Left ventricle myocardium superior (tissue), 1 donor: ENCODE results near the gene GYPA. TPM values are rescaled to one million over a fixed set of nuclear protein-coding genes. Genes with fewer than 3 reads are reported as not detected.
"Not testable (repeated sequence)": the region's sequence is repeated elsewhere in the genome, so short reads cannot be mapped to it uniquely, and the experiment has no call there.

Experiments
- ATAC-seq: fragments of 200-7000 bp; cut with Tn5 transposase; one replicate; pipeline ENCODE4 v1.9.1; 2020; ENCODE audit warnings: mild to moderate bottlenecking, moderate library complexity
- DNase-seq: peaks from one replicate; pipeline ENCODE4 v3.0.0-alpha.2; 2020
- intact Hi-C: fragments of 100-400 bp; cut with micrococcal nuclease; formaldehyde crosslinking; loops from one replicate; pipeline ENCODE4 v1.11.0; 2022
- long read RNA-seq: library from polyadenylated mRNA; unstranded; transcript quantifications from one replicate; pipeline ENCODE4 v2.0.0, GENCODE V29; 2021
- total RNA-seq: library from RNA; stranded (reverse); fragmentation: NEBNext Ultra II Directional; extraction: Animal tissue kit (Norgen Biotek cat#: 25700); gene quantifications from one replicate; pipeline ENCODE4 v1.2.1, GENCODE V29; 2021
- donor health status: DM: no; HTN: yes; CAD: no; lungs with severe emphysema.

Gene GYPA
- not detected for total RNA-seq
- long read RNA-seq, result 0 reads

DNA sequence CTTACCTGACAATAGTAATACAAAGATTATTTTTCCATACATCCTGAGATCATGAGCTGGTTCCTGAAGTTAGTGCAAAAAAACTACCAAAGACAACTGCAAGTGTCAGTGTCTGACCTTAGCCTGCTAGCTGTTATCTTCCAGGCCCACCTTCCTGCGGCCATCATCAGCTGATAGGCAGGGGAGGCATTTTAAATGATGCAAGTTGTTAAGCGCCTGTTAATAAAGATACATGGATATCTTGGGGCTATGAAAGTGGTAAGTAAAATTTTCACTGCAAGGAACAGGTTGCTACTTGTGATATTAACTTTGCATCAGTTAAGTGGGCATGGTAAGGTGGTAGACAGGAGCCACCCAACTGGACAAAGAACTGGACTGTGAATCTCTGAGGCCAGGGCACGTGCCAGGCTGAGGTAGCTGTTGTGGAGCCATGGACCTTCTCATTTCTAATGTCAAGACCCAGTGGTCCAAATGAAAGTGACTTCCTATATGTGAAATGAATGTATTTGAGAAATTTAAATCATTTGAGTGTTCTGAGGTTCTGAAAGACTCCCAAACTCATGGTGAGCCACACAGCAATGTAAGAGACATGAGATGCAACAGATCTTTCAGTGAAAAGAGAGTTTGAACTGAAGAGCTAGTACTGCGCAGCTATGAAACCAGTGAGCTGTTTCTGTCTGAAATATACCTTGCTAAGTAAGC, at the start of gene GYPA:
Gene GYPA, minus strand, starts transcription at position 125 of the 702 bp plus-strand sequence. Its CDS starts 83 bp downstream, at position 42.
- intact Hi-C loops, ATAC-seq, DNase-seq: not testable (repeated sequence)

DNA sequence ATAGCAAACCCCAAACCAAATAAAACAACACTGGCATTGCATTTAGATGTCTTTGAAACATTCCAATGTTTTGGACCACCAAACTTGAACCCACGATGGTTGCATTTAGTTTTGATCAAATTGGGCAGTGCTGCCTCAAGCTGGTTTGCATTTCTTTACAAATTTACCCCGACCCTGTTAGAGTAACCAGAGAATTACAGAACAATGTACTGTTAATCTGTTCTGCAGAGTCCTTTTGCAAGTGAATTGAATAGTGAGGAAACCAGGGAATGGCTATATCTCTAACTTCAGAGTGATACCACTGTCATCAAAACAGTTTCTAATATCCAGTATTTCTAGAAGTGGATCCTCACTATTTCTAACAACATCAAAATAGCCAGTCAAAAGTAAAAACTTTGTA, 49.5 kb upstream of the GYPA start:
- ATAC-seq, result no peak
- intact Hi-C loops, result loop anchor here (1.0 kb wide), 1 partner anchor 35 kb away; no protein-coding TSS in a partner anchor
- DNase-seq, result no peak

DNA sequence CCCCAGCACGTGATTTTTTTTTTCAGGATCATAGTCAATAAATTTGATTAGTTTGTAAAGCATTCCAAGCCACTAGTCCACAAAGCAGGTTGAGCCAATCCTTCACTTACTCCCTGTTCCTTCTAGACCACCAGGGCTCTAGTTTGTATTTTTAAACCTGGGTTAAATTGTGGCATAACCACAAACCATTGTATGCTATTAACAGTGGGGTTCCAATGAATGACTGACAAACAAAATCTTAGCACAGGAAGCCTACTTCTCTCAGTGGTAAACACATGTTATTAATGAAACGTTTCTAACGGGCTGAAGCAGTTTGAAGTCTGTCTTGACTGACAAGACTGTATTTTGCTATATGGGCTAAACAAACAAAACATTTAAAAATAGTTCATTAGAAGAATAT, 48.6 kb upstream of the GYPA start:
- intact Hi-C loops, result no loop called here
- DNase-seq (no peak), ATAC-seq (no peak)

DNA sequence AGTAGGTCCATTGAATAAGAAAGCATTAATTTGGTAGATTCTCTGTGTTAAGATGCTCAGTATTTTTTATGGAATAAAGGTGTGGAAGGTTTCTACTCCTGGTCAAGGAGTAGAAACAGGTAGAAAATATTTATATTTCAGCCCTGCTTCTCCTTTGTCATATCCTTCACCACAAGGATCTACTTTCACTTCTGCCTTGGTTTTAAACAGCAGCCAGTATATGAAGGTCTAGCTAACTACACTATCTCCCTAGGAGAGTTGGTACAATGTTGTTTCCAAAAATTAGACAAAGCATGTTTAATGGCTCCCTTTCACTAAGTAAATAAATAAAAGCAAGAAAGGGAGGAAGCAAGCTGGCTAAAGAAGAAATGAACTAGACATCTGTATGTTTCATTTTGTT, 44.6 kb upstream of the GYPA start:
- ATAC-seq (no peak), DNase-seq (no peak)
- intact Hi-C loops, result no loop called here

DNA sequence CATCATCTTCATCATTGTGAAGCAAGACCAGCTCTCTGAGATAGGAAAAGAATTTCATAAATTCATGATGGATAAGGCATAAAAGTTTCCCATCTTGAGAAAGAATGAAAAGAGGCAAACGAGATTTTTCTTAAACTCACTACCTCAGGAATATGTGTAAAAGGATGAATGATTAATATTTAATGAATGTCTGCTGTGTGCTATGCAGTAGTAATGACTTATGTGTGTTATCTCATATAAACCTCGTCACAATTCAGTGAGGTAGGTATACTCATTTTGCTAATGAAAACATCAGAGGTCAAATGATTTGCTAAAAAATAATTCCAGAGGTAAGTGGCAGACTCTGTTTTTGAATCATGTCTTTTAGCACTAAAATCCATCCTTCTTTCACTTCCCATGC, 42.6 kb upstream of the GYPA start:
- DNase-seq (no peak), ATAC-seq (no peak)
- intact Hi-C loops, result no loop called here

DNA sequence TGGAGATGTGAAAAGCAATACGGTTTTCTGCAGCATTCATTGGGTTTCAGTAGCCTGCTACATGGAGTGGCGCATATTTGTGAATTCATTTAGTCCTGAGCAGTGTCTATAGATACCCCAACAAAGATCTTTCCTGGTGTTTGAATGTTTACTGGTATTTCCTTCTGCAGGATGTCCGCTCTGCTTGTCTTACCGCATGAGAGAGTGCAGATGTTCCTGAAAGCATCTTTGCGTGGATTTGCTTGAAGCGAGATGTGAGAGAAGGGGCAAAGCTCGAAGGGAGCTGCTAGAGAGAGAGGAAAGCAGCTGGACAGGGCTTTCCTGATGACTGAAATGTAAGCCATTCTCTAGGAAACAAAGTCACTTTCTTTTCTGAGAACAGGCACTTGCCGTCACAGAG, 40.9 kb upstream of the GYPA start:
- intact Hi-C loops, result no loop called here
- ATAC-seq (no peak), DNase-seq (no peak)

DNA sequence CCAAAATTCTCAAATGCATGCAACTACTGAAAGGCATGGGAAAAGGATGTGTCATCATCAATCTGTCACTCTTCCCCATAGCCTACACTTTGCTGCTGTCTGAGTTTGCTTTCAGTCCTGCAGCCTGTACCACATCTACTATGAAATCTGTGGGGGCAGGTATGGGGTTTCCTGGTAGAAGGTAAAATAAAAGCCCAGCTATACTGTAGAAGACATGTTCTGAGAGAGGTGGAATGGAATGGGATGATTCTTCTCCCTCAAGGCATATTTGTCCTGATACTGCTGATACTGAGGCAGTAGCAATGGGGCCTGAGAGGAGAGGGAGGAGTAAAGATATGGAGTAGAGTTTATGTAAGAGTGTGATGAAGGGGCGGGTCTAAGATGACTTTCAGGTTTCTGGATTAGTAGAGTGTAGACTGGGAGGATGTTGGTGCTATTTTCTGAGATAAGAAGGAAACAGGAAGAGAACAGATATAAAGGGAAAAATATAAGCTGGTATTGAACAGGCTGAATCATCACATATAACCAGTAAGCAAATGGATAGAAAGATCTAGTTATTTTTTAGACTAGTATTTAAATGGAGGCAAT, 38.7 kb upstream of the GYPA start:
- intact Hi-C loops, result no loop called here
- ATAC-seq, result no peak
- DNase-seq, result no peak

DNA sequence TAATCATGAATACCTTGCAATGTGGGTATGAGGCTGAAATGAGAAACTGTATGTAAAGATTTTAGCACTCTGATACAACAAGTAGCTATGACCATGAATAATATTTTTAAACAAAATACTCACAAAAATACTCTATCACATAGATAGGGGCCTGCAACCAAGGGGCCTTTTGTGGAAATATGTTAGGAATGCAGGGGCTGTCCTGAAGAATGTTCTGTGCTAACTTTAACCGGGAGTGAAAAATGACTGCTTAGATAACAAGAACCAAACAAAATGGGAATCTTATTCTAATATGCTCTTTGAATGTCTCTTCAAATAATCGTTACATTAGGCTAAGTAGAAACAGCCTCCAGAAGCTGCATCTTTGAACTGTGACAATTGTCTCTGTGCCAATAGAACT, 37.9 kb upstream of the GYPA start:
- DNase-seq, result no peak
- intact Hi-C loops, result no loop called here
- ATAC-seq, result no peak

DNA sequence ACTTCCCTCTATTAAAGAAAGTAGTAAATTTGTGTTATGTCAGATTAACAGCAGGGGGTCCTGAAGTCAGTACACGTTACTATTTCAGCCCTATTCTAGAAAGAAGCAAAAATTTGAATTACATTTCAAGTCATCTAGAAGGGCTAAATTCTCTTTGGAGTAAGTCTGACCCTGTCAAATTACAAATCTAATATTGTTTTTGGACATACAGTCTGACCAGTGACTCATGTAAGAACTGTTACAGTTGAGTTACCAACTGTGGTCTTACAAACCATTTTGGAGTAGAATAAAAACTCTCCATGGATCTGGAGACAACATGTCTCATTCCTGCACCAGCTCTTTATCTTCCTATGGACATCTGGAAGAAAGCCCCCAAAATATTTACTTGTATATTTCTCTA, 36.0 kb upstream of the GYPA start:
- ATAC-seq (no peak), DNase-seq (no peak)
- intact Hi-C loops, result no loop called here

DNA sequence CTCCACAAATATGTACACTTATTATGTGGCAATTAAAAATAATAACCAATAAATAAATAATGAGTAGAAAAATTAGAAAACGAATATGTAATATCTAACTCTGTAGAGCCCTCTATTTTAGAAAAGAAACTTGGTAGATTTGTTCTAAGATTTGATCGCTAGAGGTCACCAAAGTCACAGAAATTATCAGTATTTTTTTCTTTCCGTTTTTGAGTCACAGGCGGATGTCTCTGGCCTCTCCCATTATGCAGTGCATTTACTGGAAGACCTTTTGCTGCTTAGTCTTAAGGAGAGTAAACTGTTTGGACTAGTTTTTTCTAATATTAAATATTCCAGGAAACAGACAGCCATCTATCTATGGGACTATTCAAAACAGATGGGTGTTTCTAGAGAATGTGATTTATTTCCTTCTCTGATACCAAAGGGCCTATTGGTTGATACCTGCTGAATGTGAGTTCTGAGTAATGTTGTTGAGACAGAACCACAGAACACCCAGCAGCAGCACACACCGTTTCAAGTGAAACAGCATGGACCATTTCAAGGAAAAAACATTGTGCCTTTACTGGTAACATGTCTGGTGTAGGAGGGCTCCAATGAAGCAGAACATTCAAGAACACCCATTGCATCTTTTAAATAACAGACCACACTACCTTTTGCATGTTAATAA, 34.0 kb upstream of the GYPA start:
- no peak for DNase-seq
- intact Hi-C loops, result loop anchor here (5.0 kb wide), 1 partner anchor 888 kb away; no protein-coding TSS in a partner anchor
- ATAC-seq, result peak; percentile 31

DNA sequence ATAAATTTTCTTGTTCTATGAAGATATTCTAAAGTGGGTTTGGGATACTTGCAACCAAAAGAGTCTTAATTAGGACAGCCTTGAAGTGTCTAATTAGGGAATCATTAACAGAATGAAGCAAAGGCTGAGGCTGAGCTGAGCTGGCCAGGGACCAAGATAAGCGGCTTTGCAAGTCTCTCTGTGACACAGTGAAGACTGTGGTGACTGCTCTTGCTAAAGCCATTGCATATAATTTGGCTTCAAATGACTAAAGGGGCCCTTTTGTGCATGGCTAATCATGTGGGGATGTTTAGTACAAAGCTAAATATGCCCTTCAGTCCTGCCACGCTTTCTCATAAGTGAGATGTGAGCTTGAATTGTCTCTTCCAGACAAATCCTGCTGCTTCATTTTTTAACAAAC, 31.2 kb upstream of the GYPA start:
- no peak for ATAC-seq
- no peak for DNase-seq
- intact Hi-C loops, result loop anchor here (5.0 kb wide), 1 partner anchor 891 kb away; no protein-coding TSS in a partner anchor

DNA sequence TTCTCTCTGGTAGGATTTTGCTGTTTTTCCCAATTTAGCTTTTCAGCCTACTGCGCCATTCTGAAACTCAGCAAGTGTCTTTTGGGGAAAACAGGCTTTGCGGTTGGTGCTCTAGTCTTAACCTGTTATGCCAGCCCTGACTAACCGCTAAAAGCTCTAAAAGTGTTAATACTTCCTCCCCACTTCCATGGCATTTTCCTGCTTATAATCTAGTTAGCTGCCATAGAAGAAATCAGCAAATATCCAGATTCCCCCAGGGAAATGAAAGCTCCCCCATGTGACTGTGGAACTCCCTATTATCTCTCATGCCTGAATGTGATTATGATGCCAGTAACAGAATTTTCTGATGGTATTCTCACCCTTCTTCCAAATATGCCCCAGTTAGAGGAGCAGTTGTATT, 28.7 kb upstream of the GYPA start:
- intact Hi-C loops, result no loop called here
- no peak for ATAC-seq
- DNase-seq, result no peak

DNA sequence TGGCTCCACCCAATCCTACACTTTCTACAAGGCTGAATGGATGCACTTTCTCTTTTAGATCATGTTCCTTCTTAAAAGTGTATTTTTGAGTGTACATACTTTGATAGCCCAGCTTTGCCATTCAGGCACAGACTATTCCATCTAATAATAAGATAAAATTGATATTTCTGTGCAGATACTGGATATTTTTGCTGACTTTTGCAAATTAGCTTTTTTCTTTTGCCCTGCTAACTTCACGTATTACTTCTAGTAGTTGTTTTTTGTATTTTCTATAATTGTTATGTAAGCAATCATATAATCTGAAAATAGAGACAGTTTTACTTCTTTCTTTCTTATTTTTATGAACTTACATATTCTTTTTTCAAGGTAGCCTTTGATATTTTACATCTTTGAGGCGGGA, 13.5 kb upstream of the GYPA start:
- intact Hi-C loops, result no loop called here
- DNase-seq, result no peak
- ATAC-seq, result no peak

DNA sequence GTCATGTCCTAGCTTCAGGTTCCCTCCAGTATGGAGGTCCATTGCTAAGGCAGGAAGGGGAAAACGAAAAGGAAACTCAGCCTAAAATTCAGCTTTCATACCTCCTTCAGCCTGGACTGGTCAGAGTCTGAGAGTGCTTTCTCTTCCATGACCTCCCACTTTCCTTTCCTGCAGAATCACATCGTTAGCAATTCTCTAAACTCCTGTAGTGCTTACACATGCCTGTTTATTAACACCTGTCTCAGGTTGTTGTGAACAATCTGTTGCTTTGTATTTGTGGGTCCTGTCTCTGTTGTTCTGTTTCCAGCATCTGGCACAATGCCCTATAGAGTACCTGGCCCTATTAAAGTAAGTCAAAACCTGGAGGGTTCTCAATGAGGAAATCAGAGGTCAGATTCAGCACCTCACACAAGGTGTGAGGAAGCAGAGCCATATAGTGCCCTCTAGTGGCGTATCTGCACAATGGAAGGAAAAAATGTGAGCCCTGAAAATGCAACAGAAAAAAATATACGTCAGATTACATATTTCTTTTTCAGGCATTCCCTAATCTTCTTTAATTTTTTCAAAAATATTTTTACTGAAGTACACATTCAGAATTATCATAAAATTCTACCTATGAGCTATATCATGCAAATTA, 2.3 kb upstream of the GYPA start:
- intact Hi-C loops, ATAC-seq, DNase-seq: not testable (repeated sequence)

DNA sequence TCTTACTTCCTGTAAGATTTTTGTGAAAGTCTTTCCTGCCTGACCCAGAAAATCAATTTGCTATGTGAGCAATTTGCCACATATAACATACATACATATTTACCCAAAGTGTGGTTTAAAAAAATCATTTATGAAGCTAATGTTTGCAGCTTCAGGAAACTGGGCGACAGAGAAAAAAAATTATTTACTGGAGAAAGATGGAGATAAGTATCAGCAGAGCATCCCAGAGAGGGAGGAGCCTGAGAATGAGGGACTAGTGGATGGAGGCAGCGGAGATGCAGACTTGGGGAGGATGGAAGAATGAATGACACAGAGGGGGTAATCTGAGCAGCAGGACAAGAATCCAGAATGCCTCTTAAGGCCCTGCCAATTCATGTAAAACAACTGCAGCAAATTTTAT, 975 bp upstream of the GYPA start:
- intact Hi-C loops, result no loop called here
- no peak for ATAC-seq

DNA sequence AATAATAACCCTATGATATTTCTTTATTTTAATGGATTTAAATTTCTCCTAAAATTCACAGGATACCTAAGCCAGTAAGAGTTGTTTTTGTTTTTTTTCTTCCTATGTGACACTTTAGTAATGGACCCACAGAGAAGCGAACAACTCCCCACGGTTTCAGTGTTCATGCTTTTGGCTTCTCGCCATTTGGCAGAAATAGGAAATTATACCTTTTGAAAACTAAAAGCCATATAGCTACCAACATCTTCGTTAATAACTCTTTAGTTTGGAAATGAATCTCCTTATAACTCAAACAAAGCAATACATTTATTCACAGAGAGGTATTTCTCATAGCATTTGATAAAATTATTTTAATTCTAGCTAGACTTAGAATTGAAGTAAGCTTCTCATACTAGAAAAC, 527 bp downstream of the GYPA start:
- intact Hi-C loops, ATAC-seq, DNase-seq: not testable (repeated sequence)

More for the DNA sequence above, 975 bp upstream of the GYPA start:
- DNase-seq, result no peak

DNA sequence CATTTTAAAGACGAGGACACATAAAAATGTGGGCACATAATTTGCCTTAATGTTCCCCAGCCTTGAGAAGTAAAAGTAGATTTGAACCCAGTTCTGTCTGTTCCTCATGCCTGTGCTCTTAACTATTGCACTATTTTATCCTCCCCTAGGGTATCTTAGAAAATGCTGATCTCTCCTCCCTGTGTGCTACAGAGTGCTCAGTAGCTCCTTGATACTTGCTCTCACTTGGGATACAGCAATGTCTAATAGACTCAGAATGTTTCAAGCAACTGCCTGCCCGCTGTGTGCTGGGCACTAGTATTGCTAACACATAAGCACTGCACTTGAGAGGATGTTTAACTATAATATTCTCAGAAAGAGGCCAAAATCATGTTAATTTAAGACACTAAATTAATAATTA, 971 bp downstream of the GYPA start:
- intact Hi-C loops, ATAC-seq, DNase-seq: not testable (repeated sequence)

DNA sequence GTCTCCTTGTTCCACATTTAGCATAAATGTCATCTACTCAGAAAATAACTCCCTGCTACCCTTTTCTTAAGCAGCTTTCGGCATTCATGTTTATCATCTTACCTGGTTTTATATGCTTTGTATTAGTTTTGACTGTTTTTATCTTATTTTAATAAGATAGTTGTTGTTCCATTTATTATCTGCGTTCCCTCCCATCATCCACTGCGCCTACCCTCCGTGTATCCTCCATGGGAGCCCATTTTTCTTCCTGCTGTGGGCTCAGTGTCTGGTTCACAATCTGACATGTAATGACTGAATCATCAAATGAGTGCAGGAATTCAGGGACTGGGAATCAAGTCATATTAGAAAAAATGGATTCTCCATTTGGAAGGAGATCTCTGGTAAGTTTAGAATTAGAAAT, 2.3 kb downstream of the GYPA start:
- intact Hi-C loops, DNase-seq, ATAC-seq: not testable (repeated sequence)

DNA sequence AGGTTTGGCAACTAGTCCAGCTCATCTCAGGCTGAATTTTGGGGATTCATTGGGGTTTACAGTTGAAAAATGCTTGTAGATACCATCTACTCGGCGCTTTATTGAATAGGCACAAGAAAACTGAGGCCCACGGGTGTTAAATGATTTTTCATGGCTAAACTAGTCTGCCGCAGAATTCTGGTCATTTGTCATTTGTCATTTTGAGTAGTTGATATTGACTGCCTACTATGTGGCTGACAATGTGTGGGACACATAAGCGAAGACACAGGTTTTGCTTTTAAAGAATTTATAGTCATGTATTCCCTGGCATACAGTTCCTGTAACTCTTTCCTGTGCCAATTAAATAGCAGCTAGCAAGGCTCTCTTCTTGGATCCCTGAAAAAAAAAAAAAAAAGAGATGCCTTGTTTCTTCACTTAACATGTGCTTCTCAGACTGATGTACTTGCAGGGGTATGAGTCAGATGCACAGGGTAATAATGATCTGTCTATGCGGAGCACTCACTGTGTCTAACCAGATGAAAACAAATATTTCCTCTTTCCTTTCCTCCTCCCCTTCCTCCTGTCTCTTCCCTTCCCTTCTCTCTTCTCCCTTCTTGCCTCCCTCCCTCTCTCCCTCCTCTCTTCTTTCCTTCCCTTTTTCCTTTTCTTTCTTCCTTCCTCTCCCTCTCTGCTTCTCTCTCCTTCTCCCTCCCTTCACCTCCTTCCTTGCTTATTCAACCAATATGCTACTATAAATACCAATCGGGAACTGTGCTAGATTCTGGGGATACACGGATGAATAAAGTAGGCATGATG, 3.2 kb downstream of the GYPA start:
- intact Hi-C loops, DNase-seq, ATAC-seq: not testable (repeated sequence)
